ENCODE data around the gene OSBPL10.

DNA sequence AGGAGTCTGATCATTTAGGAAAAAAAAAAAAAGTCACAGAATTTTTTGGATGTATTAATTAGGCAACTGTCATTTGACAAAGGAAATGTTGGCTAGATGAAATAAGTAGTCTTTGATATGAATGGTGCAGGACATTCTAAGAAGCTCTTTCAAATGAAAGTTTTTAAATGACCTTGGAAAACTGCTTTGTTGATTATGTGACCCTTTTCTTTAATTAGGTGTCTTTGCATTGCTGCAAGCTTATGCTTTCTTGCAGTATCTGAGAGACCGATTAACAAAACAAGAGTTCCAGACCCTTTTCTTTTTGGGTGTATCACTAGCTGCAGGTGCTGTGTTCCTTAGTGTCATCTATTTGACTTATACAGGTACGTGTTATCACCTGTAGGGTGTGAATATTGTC is 364.4 kb downstream of the OSBPL10 start:
- TF ChIP-seq CTCF (IDR thresholded peaks at IDR 0.05): no peak
- no peak for TF ChIP-seq EZH2 (IDR thresholded peaks at IDR 0.05; ENCODE audit: borderline replicate concordance, insufficient read depth, low read depth, low read length, poor library complexity, severe bottlenecking)

All from B cell (primary cell).